GM21526 (cell line): Measurements from ENCODE around the gene SLC25A34.

Experiments
- ATAC-seq: cut with Tn5 transposase; IDR thresholded peaks from one replicate; pipeline ENCODE4 v1.9.1; 2021; ENCODE audit warnings: moderate library complexity; ENCODE audit not compliant: unreplicated experiment, low FRiP score

SLC25A34 gene

DNA sequence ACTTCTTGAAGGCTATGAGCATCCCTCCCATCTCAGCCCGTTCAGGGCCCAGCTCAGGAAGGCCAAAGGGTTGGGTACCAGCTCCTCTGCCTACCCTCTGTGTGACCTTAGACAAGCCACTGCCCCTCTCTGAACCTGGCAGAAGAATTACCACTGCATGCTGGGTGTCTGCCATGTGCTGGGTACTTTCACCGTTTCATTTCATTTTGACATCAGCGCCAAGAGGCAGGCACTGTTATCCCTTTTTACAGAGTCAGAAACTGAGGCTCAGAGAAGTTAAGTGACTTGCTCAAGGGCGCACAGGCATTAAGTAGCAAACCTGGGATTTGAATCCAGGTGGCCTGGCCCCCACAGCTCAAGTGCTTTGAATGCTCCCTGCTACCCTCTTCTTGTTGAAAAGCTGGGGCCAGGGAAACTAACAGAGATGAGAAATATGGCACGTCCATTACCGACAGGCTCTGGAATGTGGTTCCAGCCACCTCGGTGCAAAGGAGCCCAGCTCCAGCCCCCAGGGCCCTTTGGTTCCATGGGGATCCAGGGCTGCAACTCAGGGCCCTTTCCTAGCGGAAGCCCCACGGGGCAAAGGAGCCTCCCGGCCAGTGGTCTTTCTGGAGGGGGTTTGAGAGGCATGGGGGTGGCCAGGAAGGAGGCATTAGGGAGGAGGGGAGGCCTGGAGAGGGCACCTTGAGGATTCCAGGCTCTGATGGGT lies 12.8 kb downstream of the SLC25A34 start:
- ATAC-seq, result no peak

DNA sequence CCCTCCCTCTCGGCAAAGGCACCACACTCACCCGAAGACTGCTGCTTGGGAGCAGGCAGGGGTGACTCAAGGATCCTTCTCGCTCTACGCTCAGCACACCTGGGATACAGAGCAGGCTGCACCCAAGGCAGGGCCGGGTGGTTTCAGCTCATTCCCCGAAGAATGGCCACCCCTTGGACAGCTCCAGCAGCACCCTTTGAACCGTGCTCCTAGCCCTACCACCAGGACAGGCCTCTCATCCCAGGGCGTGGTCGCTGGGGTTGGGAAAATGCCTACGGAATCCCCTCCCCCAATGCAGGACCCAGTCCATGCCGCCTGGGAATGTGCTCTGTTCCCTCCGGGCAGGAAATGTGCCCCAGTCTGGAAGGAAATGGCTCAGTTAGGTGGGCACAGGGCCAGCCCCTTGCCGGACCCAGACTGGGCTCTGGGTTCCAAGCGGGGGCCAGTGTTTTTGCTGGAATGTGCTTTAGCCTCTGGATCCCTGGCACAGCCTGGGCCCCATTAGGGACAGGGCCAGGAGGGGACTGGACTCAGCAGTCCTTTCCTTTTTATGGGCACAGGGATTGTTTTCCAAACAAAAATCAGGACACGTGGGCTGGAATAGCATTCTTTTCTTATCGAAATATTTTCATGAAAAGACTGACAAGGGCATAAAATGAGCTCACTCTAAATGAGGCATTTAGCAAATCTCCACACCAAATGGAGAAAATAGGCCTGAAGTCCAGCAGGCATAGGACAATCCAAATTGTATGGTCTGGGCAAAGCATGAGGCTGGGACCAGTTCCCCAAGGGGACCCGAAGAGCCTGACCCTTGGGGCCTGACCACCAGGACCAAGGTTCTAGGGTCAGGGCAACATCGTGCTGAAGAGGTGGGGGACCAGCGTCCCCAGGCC lies 13.6 kb downstream of the SLC25A34 start:
- no peak for ATAC-seq

DNA sequence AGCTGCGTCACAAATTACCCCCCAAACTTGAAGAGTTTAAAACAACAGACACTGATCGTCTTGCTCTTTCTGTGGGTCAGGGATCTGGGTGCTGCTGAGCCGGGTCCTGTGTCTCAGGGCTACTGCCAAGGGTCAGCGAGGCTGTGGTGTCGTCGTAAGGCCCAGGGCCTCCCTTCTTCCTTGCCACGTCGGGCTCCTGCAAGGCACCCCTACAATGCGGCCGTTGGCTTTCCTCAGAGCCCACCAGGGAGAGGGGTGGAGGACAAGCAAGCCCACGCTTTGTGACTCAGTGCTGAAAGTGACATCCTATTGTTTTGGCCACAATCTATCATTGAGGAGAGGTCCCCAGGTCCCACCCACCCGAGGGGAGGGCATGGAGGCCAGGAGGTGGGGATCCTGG lies 14.9 kb downstream of the SLC25A34 start:
- ATAC-seq, result no peak

DNA sequence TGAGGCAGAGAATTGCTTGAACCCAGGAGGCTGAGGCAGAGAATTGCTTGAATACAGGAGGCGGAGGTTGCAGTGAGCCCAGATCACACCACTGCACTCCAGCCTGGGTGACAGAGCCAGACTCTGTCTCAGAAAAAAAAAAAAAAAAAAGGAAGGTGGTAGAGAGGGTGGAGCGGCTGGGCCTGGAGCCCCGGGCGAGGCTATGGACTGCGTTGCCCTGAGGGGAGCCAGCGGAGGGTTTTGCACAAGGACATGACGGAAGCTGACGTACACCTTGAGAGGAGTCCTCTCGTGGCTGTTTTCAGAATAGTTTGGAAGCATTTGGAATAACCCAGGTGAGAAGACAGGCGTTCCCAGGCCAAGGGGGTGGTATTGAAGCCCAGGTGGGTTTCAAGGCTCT lies 15.7 kb downstream of the SLC25A34 start:
- ATAC-seq, result no peak

DNA sequence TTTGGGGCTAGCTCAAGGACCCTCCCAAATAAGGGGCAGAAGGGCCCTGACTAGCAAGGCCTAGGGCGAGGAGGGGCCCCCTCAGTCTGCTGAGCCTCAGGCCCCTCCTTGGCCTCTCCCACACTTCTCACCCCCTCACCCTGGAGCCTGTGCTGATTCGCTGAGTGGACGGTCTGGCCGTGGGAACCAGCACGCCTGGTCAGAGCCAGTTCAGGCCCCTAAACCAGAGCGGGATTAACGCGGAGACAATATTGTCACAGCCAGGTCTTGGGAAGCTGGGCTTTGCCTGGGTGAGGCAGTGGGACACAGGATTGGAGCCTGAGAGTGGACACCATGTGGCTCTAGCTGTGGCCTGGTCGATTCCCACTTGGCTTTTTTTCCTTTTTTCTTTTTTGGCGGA lies 17.7 kb downstream of the SLC25A34 start:
- ATAC-seq, result no peak

DNA sequence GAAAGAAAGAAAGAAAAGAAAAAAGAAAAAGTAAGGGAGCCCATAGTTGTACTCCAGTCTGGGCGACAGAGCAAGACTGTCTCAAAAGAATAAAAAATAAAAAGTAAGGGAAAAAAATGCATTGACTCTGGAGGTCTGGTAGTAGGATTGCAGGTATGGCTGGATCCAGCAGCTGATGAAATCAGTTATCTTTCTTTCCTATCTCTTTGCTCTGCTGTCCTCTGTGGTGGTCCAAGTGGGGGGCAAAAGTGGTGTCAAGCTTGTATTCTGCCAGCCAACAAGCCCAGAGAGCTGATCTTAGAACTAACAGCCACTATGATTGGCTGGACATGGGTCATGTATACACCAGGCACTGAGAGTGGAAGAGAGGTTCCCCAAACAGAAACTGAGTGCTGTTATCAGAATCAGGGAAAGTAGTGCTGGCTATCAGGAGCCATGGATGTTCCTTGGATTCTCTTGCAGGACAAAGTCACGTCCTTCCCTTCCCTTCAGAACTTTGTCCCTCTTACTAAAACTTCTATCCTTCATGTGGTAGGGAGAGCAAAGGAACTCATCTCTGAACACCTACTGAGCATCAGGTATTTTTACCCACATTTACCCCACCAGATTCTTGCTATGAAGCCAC lies 19.1 kb downstream of the SLC25A34 start:
- no peak for ATAC-seq

DNA sequence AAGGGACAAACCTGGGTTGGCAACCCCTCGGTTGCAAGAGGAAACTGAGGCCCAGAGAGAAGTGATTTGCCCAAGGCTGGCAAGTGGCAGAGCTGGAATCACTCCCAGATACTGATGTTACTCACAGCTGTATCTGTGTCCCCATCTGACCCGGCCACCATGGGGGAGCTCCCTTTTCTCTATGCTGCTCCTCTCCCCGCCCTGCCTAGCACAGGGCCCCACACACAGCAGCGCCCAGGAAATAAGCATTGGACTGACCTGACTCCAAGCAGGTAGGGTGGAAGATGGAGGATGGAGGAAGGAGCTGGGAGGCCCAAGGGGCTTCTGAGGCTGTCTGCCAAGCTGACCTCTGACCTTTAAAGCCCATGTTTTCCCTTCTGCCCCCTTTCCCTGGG lies 19.6 kb downstream of the SLC25A34 start:
- no peak for ATAC-seq

DNA sequence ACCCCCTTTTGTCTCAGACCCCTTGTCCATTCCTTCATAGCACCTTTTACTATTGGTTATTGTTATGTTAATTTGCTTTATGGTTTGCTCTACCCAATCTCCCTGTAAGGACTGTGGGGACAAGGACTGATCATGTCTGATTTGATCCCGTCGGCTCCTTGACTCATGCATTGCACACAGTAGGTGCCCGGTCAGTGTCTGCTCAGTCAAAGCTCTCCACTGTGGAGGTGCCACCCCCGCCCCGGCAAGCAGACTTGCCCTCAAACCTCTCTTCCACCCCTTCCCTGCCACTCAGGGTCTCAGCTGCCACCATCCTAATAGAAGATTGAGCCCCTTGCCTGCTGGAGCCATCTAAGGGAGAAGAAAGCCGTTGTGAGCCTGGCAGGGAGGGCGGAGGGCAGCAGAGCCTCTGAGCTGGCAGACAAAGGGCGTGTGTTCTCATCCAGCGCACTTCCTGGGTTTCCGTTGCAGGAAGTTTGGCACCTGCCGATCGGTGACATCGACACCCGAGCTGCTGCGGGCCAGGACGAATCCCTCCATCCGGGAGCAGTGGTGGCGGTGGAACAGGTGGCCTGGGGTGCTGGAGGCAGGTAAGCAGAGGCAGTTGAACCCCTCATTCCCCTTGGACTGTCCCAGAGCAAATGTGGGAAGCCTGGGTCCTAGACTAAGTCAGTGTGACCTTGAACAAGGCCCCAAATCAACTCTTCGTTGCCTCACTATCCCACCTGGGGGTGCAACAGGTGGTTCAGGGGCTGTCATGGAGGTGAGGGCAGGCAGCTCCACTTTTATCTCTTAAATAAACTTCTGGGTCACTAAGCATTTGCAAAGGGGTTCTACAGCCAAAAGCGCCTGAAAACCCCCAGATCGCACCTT lies 20.3 kb downstream of the SLC25A34 start:
- ATAC-seq, result no peak

DNA sequence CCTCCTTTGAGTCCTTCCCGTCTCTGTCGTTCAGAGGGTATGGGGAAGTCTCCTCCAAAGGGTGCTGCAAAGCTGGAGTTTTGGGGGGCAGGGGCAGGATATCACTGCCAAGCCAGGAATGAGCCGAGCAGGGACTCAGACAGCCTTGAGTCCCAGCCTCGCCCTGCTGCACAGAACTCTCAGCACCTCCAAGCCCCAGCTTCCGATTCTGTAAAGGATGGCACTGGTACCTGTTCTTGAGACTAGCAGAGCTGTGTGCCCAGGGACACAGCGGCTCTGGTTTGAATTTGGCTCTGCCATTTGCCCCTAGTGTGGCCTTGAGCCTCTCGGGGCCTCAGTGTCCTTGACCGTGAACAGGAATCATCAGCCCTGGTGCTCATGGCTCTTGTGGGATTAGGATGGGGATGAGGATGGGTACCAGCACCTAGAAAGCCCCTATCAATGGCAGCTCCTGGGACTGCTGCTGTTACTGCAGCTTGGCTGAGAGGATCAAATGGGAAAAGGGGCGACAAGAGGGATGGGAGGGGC lies 21.0 kb downstream of the SLC25A34 start:
- no peak for ATAC-seq

DNA sequence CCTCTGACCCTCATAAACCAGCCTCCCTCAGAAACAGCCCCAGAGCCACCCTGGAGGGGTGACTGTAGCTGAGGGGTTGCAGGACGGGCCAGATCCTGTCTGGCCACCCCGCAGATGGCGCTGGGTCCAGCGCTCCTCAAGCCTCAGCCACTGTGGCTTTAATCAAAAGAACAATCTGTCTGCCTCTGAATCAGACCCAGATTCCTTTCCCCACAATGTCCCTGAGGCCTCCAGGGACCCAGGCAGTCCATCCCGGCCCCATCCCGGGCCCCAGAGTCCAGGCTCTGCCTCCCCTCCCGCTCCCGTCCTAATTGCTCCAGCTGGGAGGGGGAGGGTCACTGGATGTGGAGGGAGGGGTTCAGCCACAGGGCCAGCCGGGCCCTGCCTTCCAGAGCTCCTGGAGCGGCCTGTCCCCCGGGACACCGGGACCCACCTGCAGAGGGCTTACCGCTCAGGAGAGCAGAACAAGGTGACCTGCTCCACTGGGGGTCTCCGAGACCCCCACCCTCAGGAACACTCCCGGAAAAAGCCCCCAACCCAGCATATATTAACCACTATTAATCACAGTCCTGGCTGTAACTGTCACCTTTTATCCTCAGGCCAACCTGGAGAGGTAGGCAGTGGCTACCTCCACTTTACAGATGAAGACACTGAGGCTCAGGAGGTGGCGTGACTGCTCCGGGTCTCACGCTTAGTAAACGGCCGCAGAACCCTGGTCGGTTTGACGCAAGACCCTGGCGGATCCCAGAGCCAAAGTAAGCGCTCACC lies 21.7 kb downstream of the SLC25A34 start:
- ATAC-seq, result no peak

DNA sequence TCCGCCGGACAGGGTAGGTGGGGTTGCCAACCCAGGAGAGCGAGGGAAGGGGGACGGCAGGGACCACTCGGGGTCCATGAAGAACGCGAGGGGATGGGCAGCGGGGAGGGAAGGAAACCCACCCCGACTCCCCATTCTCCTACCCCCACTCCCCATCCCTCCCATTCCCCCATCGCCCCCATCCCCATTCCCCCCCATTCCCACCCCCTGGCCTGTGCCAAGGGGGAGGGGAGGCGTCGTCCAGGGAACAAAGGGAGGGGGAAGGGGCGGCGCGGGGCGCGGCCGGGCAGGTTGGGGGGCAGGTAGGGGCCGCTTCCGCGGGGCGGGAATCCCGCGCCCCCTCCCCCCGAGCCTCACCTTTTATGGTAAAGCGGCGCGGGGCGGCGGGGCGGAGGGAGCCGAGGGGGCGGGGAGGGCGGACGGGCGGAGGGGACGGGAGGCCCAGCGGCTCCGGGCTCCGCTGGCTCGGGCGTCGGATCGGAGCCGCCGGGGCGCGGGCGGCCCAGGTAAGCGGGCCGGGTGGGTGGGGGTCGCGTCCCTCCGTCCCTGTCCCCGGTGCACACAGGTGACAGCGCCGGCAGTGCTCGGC lies 22.4 kb downstream of the SLC25A34 start, which contains the start of gene FBLIM1:
Gene FBLIM1 (plus strand): TSS at position 453 of the 589 bp plus-strand sequence. CDS start 6,189 bp downstream, outside the sequence.
- no peak for ATAC-seq

DNA sequence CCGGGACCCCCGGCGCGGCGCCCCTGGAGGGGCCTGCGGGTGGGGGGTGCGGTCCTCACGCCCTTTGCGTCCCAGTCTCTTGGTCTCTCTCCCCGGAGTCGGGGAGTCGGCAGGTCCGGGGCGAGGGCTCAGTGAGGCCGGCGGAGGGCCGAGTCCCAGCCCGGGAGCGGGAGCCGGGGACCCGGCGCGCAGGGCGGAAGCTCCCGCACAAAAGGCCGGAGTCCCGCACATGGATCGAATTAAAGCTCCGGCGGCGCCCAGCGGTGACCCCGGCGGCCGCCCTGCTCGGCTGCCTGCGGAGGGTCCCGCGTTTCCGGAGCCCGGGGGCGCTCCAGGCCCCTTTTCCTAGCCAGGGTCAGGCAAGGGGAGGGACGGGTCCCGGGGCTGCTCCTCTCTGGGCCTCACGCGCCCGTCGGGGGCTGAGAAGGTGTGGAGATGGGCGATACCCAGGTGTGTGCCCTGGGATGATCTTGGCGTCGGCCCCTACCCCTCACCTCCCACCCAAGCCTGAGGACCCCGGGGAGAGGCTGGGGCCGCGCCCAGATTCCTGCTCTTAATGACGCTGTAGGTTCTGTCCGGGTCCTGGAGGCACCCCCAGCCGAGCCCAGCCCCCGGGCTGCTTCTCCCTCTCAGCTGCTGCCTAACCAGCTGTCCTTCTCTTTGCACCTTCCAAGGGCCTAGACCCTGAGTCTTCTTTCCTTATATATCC lies 23.0 kb downstream of the SLC25A34 start:
- ATAC-seq, result no peak

DNA sequence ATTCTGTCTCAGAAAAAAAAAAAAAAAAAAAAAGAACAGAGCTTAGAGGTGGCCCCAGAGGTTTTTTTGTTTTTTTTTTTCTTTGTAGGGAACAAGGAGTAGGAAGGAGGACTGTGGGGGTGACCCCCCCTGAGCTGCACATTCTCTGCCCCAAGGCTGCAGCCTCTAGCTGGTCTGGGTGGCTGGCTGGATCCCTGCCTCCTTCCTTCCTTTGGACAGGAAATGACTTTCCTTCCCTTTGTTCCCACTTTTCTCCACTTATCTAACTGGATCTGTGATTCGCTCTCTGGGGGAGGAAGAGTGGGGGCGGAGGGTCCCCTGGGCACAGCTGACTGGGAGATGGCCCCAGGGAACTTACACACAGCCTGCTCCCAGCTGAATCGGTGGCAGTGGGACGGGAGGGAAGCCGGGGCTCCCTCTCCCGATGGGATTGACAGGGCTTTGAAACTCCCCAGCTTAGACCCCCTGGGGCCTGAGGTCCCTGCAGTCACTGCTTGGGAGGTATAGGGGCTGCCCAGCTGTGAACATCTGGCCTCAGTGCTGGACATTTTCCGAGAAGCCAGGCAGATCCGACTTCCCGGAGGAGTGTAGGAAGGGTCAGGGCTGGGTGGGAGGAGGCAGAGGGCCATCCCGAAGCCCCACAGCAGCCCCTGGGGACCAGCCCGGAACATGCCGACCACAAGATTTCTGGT lies 24.6 kb downstream of the SLC25A34 start:
- ATAC-seq, result no peak

DNA sequence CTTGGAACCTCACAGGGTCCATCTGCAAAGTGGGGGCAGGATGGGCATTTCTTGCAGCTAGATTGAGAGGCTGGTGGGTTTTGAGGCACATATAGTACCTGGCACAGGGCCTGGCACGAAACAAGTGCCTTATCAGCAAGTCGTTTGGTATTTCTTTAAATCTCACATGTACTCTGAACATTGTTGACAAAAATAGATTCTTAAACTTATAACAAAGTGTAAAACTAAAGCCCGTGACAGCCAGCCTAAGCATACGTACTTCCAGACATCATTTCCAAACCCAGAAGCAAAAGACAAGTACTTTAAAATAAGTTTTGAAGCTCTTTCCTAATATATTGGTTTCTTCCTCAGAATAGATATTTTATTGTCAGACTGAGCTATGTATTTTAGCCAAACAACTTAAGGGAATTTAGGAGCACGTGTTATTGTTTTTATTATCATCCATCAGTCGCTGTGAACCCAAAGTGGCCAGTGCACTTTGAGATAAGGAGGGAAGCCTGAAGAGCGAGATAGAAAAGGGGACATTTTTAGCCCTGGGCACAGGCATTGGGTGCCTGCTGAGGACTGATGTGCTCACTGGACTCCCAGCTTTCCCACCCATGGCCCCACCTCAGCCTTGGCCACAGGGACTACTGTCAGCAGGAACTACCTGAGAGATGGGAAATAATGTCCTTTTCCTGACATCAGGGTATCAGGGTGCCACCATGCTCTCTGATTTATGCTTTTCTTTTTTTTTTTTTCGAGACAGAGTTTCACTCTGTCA lies 25.5 kb downstream of the SLC25A34 start:
- no peak for ATAC-seq

DNA sequence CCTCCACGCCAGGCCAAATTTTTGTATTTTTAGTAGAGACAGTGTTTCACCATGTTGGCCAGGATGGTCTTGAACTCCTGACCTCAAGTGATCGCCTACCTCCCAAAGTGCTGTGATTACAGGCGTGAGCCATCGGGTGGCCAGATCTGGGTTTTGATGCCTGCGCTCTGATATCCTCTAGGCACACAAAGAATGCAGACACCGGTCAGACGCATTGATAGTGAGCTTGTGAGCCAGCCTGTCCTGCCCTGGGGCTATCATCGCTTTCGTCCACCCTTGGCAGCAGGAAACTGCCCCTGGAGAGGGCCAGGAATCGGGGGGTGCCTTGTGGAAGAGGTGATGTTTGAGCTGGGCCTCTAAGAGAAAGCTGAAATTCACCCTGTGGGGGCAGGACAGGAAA lies 26.5 kb downstream of the SLC25A34 start:
- ATAC-seq, result no peak

DNA sequence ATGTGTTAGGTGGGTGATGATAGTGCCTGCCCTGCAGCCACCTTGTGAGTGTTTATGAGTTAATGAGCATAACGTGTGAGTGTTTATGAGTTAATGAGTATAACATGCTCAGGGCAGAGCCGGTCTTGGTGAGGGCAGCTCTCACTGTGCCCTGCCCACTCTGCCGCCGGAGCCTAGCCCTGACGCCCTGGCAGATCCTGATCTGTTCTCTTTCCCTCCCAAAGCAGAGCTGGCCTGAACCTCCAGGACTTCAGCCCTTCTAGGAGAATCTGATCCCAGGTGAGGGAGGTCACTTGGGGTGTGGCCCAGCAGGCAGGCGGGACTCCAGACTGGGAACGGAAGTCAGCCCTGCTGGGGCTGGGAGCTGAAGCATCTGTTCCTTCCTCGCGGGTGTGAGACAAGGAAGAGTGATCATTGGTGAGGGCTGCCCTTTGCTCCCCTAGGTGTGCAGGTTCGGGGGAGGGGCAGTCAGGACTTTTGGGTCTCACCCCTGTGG lies 28.3 kb downstream of the SLC25A34 start:
- no peak for ATAC-seq

DNA sequence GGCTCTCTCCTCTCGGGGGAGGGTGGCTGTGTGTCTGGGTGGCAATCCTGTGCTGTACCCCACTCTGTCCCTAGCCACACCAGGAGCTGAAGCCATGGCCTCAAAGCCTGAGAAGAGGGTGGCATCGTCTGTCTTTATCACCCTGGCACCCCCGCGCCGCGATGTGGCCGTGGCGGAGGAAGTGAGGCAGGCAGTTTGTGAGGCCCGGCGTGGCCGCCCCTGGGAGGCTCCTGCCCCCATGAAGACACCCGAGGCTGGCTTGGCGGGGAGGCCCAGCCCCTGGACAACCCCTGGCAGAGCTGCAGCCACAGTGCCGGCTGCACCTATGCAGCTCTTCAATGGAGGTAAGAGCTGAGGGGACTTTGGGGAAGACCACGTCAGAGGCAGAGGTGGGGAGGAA lies 28.8 kb downstream of the SLC25A34 start:
- no peak for ATAC-seq
